Pulmonary artery endothelial cell (primary cell): ENCODE measurements around the gene INO80D. TPM values are rescaled to one million over a fixed set of nuclear protein-coding genes. Genes with fewer than 3 reads are reported as not detected.
"Not testable (repeated sequence)": the region's sequence is repeated elsewhere in the genome, so short reads cannot be mapped to it uniquely, and the experiment has no call there.

Experiments used
- DNase-seq: peaks from one replicate; pipeline ENCODE4 v3.0.0-alpha.2; 2011; ENCODE audit warnings: low read depth, low spot score
- total RNA-seq: library from RNA; depleted of rRNA; stranded (reverse); fragments of >200 nt; gene quantifications from 2 replicates; pipeline ENCODE4 v1.2.3, GENCODE V29; 2014

The INO80D gene
- total RNA-seq, 1 donor from 2014 or later, result 5.4 TPM

GRCh38 chr2:206084870-206085741 is 868 bp downstream of the INO80D start:
- DNase-seq, result no peak

GRCh38 chr2:206084439-206084869 is 1.5 kb downstream of the INO80D start:
- DNase-seq, result no peak

- DNase-seq, result no peak
These were observed 2.2 kb downstream of the INO80D start for GRCh38 chr2:206083602-206084438.

- no peak for DNase-seq
These were observed 3.6 kb downstream of the INO80D start for GRCh38 chr2:206082298-206082843.

- no peak for DNase-seq
These were observed 5.0 kb downstream of the INO80D start for GRCh38 chr2:206080927-206081326.

- no peak for DNase-seq
These were observed 6.1 kb downstream of the INO80D start for GRCh38 chr2:206079699-206080465.

GRCh38 chr2:206077879-206078278 is 8.1 kb downstream of the INO80D start:
- not testable (repeated sequence) for DNase-seq

- no peak for DNase-seq
These were observed 10.9 kb downstream of the INO80D start for GRCh38 chr2:206075113-206075512.

- DNase-seq, result no peak
These were observed 14.2 kb downstream of the INO80D start for GRCh38 chr2:206071807-206072206.

- DNase-seq, result no peak
These were observed 16.6 kb downstream of the INO80D start for GRCh38 chr2:206069417-206069816.

- DNase-seq, result no peak
These were observed 17.8 kb downstream of the INO80D start for GRCh38 chr2:206068207-206068606.

- DNase-seq, result no peak
These were observed 21.9 kb downstream of the INO80D start for GRCh38 chr2:206064077-206064476.

GRCh38 chr2:206063635-206064034 is 22.3 kb downstream of the INO80D start:
- no peak for DNase-seq

GRCh38 chr2:206062724-206063123 is 23.2 kb downstream of the INO80D start:
- no peak for DNase-seq

GRCh38 chr2:206056286-206056685 is 29.7 kb downstream of the INO80D start:
- no peak for DNase-seq

- no peak for DNase-seq
These were observed 31.0 kb downstream of the INO80D start for GRCh38 chr2:206054952-206055351.

- no peak for DNase-seq
These were observed 34.1 kb downstream of the INO80D start for GRCh38 chr2:206051912-206052311.

GRCh38 chr2:206049392-206049791 is 36.6 kb downstream of the INO80D start:
- no peak for DNase-seq

GRCh38 chr2:206045251-206045650 is 40.7 kb downstream of the INO80D start:
- no peak for DNase-seq

- DNase-seq, result no peak
These were observed 45.4 kb downstream of the INO80D start for GRCh38 chr2:206040525-206040924.

- DNase-seq, result not testable (repeated sequence)
These were observed 50.6 kb downstream of the INO80D start for GRCh38 chr2:206035393-206035792.
